GM12873 (cell line): ENCODE measurements around the gene UPB1.

Source experiments
- TF ChIP-seq, protein P1 (sequence below): IDR thresholded peaks from 2 replicates; pipeline ENCODE4 v1.5.1; 2012; ENCODE audit warnings: low read depth, mild to moderate bottlenecking, moderate library complexity, low read length, control low read depth; ENCODE audit not compliant: insufficient read depth; ENCODE audit errors: missing control alignments

Gene UPB1

DNA sequence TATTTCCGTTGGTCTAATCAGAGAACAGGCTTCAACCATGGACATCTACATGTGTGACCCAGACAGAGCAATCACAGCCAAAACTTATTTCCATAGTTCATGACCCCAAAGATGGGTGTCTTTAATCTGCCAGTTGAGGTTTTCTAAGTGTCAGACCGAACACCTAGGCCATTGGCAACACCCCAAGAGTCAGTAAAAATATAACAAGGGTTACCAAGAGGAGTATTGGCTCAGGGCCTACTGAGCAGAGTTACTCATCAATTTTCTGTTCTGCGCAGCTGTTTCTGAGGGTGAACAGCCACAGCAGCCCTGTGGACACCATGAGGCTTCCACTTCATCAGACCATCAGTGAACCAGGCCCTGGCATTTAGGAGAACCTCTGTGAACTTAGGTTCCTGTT is 41.0 kb downstream of the UPB1 start:
- TF ChIP-seq, protein P1, sequence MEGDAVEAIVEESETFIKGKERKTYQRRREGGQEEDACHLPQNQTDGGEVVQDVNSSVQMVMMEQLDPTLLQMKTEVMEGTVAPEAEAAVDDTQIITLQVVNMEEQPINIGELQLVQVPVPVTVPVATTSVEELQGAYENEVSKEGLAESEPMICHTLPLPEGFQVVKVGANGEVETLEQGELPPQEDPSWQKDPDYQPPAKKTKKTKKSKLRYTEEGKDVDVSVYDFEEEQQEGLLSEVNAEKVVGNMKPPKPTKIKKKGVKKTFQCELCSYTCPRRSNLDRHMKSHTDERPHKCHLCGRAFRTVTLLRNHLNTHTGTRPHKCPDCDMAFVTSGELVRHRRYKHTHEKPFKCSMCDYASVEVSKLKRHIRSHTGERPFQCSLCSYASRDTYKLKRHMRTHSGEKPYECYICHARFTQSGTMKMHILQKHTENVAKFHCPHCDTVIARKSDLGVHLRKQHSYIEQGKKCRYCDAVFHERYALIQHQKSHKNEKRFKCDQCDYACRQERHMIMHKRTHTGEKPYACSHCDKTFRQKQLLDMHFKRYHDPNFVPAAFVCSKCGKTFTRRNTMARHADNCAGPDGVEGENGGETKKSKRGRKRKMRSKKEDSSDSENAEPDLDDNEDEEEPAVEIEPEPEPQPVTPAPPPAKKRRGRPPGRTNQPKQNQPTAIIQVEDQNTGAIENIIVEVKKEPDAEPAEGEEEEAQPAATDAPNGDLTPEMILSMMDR: no peak

DNA sequence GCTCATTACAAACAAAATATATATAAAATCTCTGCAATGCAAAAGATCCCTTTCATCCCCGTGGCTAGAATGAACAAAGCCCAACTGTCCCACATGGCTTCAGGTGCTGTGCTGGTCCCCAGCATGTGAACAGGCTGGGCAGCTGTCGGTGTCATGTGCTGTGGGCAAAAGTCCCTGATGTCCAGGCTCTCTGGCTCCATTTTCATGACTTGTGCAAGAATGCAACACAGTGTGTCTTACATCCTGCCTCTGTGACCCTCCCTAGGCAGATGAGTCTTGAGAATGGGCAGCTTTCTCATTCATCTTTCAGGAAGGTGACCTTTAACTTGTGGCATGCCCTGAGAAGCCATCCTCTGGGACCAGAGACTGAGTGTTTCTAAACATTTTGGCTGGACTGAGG is 45.3 kb downstream of the UPB1 start:
- TF ChIP-seq, protein P1: no peak

DNA sequence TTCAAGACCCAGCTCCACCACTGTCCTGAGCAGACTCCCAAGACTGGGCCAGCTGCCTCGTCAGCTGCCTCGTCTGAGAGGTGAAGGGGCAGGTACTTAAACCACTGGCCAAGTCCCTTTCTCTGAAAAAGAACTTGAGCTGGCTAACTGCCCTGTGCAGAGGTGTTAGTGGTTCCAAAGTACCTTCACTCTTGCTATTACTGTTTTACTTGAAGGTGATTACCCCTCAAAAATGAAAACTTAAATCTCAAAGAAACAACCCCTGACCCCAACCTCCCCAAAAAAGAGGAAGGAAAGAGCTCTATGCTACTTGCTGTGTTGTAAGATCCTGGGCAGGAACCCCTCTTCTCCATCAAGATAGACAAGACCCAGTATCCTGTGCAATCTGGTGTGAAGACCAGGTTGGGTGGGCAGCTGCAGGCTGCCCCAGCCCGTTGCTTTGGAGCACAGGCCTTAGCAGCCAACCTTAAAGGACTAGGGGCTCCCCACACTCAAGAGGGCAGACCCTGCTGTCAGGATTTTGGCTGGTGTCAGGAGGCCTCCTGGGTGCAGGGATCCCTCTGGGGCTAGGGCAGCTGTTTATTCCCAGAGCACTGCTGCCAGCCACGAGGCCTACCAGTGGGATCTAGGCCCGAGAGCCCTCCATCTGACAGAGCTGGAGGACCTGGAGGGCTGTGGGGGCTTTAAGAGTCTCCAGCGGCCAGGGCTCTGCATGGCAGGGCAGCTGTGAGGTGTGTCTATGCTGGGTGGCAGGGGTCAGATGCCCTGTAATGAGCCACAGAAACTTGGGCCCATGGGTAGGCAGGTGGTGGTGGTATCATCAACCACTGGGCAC is 46.8 kb downstream of the UPB1 start:
- TF ChIP-seq, protein P1: no peak

DNA sequence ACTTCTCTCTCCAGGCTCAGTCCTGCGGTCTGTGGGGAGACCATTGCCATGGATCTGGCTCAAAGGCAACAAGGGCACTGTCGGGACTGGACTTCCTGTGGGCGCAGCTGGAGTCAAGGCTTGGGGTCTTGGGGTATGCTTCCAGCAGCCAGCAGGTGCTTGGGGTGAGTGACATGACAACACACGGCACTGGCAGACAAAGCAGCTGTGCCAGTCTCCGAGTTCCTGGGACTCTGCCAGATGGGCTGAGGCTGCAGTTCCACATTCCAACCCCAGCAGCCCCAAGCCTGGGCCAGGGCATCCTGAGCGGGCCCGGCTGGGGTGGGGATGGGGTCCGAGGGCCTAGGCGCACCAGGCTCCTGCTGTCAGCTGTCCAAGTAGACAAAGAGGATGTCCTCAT is 47.5 kb downstream of the UPB1 start:
- TF ChIP-seq, protein P1: no peak

DNA sequence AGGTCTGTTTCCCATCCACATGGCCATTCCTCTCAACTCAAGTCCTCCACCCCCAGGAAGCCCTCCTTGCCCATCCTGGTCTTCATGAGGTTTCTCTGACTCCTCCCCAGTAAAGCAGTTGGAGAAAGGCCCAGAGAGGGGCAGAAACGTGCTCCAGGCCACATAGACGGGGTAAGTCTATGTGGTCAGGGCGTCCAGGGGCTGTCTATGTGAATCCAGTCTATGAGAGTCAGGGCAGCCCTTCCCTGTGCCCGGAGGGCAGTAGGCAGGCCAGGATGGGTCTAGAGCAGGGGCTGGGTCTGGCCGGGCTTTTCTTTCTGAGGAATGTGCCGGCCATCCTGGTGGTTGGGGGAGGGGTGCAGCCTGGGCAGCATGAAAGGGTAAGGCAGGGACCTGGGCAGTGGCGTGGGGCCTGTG is 48.1 kb downstream of the UPB1 start:
- TF ChIP-seq, protein P1: no peak

DNA sequence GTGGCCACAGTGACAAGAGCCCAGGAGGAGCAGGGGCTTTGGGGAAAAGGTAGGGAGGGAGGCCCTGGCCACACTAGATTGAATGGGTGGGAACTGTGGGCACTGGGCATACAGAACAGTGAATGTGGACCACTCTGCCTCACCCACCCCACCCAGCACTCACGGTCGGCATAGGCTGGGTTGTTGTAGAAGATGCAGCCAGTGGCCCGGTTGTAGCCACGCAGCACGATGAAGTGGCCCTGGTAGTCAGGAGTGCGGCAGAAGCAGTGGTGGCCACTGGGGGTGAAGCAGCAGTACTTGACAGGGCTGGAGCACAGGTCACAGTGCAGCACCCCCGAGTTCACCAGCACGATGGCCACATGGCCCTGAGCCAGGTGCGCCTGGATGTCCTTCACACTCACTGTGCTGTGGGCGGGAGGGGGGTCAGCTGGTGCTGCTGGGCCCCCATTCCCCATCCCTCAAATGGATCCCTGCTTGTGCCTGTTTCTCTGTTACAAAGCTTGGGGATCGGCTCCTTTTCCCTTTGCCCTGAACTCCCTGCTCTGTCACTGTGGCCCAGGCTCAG is 48.6 kb downstream of the UPB1 start:
- TF ChIP-seq, protein P1: no peak

DNA sequence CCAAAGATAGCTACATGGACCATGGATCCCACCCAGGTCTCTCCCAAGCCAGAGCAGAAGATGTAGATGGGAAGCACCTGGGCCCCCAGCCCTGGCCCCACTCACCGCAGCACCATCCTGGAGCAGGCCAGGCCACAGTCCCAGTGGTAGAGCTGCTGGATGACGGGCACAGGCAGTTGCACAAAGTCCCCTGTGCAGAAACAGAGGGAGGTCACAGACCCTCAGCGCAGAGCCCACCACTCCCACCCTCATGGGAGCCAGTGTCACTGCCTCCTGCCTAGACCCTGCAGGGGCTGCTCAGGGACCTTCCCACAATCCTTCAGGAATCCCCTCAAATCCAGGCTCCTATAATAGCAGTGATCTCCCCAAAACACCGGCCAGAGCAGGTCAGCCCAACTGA is 53.7 kb downstream of the UPB1 start:
- TF ChIP-seq, protein P1: no peak
